ENCODE measurements around the gene CALHM6. TPM values are rescaled to one million over a fixed set of nuclear protein-coding genes. Genes with fewer than 3 reads are reported as not detected.

CALHM6 gene
- total and polyA plus RNA-seq, 2 experiments from 2014 or later = 1.2 to 1.6 TPM

GRCh38 chr6:116456106-116456505, 5.1 kb upstream of the CALHM6 start:
- no peak for DNase-seq (ENCODE audit: low spot score)
- no peaks in the 10 kb centered on the region for H3K9me3 Mint-ChIP-seq

DNA sequence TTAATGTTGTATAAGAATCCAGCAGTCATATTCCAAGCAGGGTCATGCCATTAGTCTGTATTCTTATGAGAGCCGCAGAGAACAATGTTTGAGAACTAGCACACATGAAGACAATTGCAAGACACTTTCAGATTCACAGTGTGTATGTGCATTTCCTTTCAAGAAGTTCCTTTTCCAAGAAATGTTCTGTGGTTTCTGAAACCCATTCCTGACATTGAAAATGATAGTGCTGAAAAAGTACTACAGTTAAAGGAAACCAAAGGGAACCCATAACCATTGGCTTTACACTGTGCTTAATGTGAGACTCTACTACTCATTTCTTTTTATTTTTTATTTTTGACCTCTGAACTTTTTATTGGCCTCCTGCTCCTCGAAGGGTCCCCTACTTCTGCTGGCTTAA, 4.2 kb upstream of the CALHM6 start:
- ATAC-seq = no peak
- H3K27ac Mint-ChIP-seq = no peak overlapping the region
- no peak for DNase-seq (ENCODE audit: low spot score)
- H3K4me1 Mint-ChIP-seq = peaks cover 7% of the 10 kb centered on the region; the same call in 2 of the 3 replicates
- no peak overlapping the region for H3K4me3 Mint-ChIP-seq
- no peaks in the 10 kb centered on the region for H3K36me3 Mint-ChIP-seq (ENCODE audit: low read depth)
- Histone ChIP-seq H3K9me2 (ENCODE audit: insufficient read depth) (no peaks in the 10 kb centered on the region), H4K20me1 (replicated peaks; ENCODE audit: insufficient read depth) (no peaks in the 10 kb centered on the region; the same call in 1 of the 2 replicates), H3K36me3 (ENCODE audit: insufficient read depth) (no peaks in the 10 kb centered on the region), H3F3A (replicated peaks; ENCODE audit: low read depth) (peaks cover 4% of the 10 kb centered on the region), H3K4me3 (no peak overlapping the region), H3K79me2 (replicated peaks; ENCODE audit: insufficient read depth) (no peaks in the 10 kb centered on the region), H3K27ac (ENCODE audit: low read depth) (no peak overlapping the region), H2AFZ (no peak overlapping the region), H3K4me2 (no peak overlapping the region), H3K27me3 (ENCODE audit: insufficient read depth) (peaks cover 28% of the 10 kb centered on the region), H3K4me1 (ENCODE audit: insufficient read depth) (no peaks in the 10 kb centered on the region)
- H3K9me3 Mint-ChIP-seq = no peaks in the 10 kb centered on the region
- H3K27me3 Mint-ChIP-seq (ENCODE audit: insufficient read depth, low read depth, poor library complexity) = peaks cover 12% of the 10 kb centered on the region
- TF ChIP-seq ZNF331 (CRISPR knock-in tag; IDR thresholded peaks at IDR 0.05; ENCODE audit: low read depth) = no peak
- TF ChIP-seq ETS1 (IDR thresholded peaks at IDR 0.05) = no peak
- TF ChIP-seq EZH2phosphoT487 (IDR thresholded peaks at IDR 0.05; ENCODE audit: unreplicated experiment) = no peak
- TF ChIP-seq CREB1 (CRISPR knock-in tag; IDR thresholded peaks at IDR 0.05; ENCODE audit: low read depth) = no peak
- no peak for TF ChIP-seq JUNB (IDR thresholded peaks at IDR 0.05; ENCODE audit: unreplicated experiment)
- TF ChIP-seq NANOG (IDR thresholded peaks at IDR 0.05; ENCODE audit: borderline replicate concordance) = no peak
- TF ChIP-seq, protein P1, sequence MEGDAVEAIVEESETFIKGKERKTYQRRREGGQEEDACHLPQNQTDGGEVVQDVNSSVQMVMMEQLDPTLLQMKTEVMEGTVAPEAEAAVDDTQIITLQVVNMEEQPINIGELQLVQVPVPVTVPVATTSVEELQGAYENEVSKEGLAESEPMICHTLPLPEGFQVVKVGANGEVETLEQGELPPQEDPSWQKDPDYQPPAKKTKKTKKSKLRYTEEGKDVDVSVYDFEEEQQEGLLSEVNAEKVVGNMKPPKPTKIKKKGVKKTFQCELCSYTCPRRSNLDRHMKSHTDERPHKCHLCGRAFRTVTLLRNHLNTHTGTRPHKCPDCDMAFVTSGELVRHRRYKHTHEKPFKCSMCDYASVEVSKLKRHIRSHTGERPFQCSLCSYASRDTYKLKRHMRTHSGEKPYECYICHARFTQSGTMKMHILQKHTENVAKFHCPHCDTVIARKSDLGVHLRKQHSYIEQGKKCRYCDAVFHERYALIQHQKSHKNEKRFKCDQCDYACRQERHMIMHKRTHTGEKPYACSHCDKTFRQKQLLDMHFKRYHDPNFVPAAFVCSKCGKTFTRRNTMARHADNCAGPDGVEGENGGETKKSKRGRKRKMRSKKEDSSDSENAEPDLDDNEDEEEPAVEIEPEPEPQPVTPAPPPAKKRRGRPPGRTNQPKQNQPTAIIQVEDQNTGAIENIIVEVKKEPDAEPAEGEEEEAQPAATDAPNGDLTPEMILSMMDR (conservative IDR thresholded peaks at IDR 0.05; ENCODE audit: low read depth in 2 of 2) = no peak
- no peak for TF ChIP-seq ZNF114 (CRISPR knock-in tag; IDR thresholded peaks at IDR 0.05)
- TF ChIP-seq POLR2AphosphoS5 (IDR thresholded peaks at IDR 0.05; ENCODE audit: low read depth) = no peak
- TF ChIP-seq, protein P2, sequence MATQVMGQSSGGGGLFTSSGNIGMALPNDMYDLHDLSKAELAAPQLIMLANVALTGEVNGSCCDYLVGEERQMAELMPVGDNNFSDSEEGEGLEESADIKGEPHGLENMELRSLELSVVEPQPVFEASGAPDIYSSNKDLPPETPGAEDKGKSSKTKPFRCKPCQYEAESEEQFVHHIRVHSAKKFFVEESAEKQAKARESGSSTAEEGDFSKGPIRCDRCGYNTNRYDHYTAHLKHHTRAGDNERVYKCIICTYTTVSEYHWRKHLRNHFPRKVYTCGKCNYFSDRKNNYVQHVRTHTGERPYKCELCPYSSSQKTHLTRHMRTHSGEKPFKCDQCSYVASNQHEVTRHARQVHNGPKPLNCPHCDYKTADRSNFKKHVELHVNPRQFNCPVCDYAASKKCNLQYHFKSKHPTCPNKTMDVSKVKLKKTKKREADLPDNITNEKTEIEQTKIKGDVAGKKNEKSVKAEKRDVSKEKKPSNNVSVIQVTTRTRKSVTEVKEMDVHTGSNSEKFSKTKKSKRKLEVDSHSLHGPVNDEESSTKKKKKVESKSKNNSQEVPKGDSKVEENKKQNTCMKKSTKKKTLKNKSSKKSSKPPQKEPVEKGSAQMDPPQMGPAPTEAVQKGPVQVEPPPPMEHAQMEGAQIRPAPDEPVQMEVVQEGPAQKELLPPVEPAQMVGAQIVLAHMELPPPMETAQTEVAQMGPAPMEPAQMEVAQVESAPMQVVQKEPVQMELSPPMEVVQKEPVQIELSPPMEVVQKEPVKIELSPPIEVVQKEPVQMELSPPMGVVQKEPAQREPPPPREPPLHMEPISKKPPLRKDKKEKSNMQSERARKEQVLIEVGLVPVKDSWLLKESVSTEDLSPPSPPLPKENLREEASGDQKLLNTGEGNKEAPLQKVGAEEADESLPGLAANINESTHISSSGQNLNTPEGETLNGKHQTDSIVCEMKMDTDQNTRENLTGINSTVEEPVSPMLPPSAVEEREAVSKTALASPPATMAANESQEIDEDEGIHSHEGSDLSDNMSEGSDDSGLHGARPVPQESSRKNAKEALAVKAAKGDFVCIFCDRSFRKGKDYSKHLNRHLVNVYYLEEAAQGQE (IDR thresholded peaks at IDR 0.05; ENCODE audit: unreplicated experiment) = no peak
- no peak for TF ChIP-seq EZH2 (IDR thresholded peaks at IDR 0.05; ENCODE audit: low read depth, unreplicated experiment)
- no peak for TF ChIP-seq STAT1 (IDR thresholded peaks at IDR 0.05; ENCODE audit: unreplicated experiment)

More at GRCh38 chr6:116456106-116456505, 5.1 kb upstream of the CALHM6 start:
- H3K4me1 ChIP-seq (ENCODE audit: insufficient read depth) = no peaks in the 10 kb centered on the region
- peaks cover 1% of the 10 kb centered on the region; the same call in 1 of the 3 replicates for H3K4me1 Mint-ChIP-seq
- no peaks in the 10 kb centered on the region for H3K9me2 ChIP-seq (ENCODE audit: insufficient read depth)
- H3K4me3 Mint-ChIP-seq = no peak overlapping the region
- H3K36me3 ChIP-seq (ENCODE audit: insufficient read depth) = no peaks in the 10 kb centered on the region
- H3K36me3 Mint-ChIP-seq (ENCODE audit: low read depth) = no peaks in the 10 kb centered on the region
- H3K27me3 ChIP-seq (ENCODE audit: insufficient read depth) = peaks cover 20% of the 10 kb centered on the region
- H3K27ac ChIP-seq (ENCODE audit: low read depth) = no peak overlapping the region
- no peak overlapping the region for H2AFZ ChIP-seq
- H3F3A ChIP-seq (replicated peaks; ENCODE audit: low read depth) = no peaks in the 10 kb centered on the region; the same call in 1 of the 2 replicates
- H3K27ac Mint-ChIP-seq = no peak overlapping the region
- ATAC-seq = no peak
- H3K27me3 Mint-ChIP-seq (ENCODE audit: insufficient read depth, low read depth, poor library complexity) = peaks cover 4% of the 10 kb centered on the region
- TF ChIP-seq EZH2phosphoT487 (IDR thresholded peaks at IDR 0.05; ENCODE audit: unreplicated experiment) = no peak
- no peaks in the 10 kb centered on the region; the same call in 1 of the 2 replicates for H4K20me1 ChIP-seq (replicated peaks; ENCODE audit: insufficient read depth)
- no peak overlapping the region for H3K4me3 ChIP-seq
- H3K79me2 ChIP-seq (replicated peaks; ENCODE audit: insufficient read depth) = no peaks in the 10 kb centered on the region
- H3K4me2 ChIP-seq = no peak overlapping the region
